UCSD-AML1 (cell line): ENCODE measurements around the gene G6PD.
"Not testable (repeated sequence)": the region's sequence is repeated elsewhere in the genome, so short reads cannot be mapped to it uniquely, and the experiment has no call there.

ENCODE experiments used
- DNase-seq: peaks from one replicate; lab custom pipeline; 2025; ENCODE audit not compliant: unreplicated experiment; lab: John Stamatoyannopoulos, UW

The G6PD gene

DNA sequence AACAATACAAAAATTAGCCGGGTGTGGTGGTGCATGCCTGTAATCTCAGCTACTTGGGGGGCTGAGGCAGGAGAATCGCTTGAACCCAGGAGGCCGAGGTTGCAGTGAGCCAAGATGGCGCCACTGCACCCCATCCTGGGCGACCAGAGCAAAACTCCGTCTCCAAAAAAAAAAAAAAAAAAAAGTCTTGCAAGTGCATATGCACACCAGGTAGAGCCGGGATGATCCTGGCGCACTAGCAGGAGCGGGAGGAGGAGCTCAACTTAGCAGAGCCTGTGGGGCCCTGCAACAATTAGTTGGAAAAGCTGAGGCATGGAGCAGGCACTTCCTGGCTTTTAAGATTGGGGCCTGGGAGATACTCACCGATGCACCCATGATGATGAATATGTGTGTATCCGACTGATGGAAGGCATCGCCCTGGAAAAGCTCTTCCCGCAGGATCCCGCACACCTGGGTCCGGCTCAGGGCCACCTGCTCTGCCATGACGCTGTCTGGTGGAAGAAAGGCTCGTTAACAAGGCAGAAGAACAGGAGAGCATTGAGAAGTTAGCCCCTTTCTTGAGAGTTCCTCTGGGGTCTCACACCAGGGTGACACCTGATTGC, 872 bp downstream of the G6PD start:
- no peak for DNase-seq

DNA sequence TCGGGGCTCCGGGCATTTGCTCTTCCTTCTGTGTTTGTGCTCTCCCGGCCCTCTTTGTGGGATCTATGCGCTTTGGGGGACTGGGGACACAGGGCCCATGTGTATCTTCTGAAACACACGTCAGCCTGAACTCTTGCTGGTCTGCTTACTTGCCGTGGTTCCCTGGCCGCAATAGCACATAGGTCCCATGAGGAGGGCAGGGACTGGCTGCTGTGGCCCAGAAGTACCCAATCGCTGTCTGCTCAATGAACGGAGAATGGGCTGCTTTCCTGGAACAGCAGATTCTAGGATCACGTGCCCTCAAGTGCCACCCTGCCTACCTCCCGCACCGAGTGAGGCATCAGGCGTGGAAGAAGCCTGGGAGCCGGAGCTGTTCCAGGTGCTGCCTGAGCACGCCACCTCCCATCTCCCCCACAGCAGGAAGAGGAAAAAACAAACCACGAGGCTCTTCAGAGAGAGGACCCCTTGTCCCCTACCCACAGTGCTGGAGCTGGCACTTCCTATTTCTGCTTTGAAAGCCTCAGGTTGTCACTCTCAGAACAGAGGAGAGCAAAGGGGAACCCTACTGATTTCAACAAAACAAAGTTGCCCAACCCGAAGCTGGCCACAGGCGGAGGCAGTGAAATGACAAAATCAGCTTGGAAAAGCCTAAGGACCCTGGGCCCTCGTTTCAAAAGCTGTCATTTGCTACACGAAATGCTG, 3.8 kb downstream of the G6PD start:
- peak; percentile 66 for DNase-seq

DNA sequence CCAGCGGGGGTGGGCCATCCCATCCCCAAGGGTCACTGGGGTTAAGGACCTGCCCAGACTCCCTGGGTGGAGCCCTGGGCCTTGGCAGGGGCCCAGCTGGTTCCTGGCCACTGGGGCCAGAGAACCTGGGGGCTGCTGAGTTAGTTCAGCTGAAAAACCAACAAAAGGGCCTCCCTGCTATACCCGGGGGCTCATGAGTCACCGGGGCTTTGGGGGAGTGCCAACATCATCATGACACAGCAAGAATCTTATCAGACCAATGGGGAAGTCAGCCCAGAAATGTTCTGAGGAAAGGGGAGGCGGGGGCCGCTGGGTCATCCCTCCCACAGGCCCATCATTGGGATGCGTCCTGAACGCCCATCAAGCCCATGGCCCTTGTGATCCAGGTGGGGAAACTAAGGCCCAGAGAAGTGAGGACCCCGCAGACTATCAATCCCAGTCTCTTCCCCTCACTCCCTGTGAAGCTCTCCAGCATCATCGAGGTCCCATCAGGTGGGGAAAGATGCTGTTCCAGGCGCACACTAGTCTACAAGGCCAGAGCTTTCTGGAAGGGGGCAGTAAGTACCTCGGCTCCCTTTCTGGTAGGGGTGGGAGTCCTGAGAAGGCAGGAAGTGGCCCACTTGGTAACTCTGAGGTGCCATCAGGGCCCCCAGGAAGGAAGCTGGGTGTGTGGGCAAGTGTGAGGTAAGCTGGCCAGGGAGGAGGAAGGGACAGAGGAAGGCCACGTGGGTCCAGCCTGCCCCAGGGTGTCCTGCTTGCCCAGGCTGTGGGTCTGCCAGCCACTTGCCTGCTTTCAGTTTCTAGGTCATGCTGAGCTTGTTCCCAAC, 4.5 kb downstream of the G6PD start:
- peak; percentile 72 for DNase-seq

DNA sequence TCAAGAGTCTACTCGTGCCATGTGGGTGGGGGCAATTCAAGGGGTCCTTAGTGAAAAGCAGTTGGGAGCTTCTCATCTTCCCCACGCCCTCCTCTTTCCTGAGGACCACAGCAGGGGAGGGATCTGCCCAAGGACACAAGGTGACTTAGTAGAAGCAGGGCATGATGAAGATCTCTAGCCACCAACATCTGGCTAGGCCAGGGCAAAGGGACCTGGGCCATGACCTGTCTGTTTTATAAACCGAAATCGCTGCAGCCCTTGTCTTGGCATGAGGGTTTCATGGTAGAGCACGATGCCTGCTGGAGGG, 5.1 kb downstream of the G6PD start:
- DNase-seq, result no peak

DNA sequence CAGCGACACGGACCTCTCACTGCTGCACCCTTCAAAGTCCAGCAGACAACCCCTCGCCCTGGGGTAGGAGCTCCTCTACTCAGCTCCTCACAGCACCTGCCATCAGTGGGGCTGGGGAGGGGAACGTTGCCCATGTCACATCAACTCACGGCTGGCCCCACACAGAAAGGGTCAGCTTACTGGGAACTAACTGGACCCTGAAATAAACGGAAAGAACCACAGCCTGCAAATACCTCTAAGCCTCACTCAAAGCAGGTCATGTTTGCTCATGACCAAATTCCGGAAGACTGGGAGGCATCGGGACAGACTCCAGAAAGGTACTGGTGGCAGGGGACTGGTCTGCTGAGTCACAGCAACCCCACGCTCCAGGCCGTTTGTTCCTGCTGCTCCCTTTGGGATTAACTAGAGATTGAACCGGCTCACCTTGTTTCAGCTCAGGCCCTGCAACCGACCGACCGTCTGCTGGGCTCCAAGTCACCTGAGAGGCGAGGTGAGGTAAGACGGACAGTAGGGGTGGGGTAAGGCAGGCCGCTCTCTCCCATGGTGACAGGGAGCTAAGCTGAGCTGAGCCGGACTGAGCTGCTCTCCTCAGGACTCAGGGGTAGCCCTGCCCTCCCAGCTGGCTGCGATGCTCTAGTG, 5.6 kb downstream of the G6PD start:
- no peak for DNase-seq

DNA sequence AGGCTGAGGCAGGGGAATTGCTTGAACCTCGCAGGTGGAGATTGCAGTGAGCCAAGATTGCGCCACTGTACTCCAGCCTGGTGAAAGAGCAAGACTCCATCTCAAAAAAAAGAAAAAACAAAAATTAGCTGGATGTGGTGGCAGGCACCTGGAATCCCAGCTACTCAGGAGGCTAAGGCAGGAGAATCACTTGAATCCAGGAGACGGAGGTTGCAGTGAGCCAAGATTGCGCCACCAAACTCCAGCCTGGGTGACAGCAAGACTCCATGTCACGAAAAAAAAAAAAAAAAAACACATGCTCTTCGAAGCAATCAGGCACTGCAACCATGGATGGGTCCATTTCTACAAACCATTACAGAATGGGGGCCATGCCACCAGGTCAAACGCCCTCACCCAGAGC, 6.3 kb downstream of the G6PD start:
- DNase-seq, result not testable (repeated sequence)

DNA sequence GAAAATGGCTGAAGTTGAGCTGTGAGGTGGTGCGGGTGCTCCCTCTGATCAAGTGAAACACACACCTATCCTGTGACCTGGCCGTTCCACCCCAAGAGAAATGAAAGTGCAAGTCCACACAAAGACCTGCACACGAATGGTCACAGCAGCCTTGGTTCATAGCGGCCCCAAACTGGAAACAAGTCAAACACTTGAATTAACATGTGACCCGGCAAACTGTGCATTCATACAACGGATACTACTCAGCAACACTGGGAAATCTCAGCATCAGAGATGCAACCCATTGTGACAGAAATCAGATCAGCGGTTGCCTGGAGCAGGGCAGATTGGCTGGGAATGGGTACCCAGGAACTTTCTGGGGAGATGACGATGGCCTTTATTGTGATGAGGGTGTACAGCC, 7.6 kb downstream of the G6PD start:
- DNase-seq, result no peak

DNA sequence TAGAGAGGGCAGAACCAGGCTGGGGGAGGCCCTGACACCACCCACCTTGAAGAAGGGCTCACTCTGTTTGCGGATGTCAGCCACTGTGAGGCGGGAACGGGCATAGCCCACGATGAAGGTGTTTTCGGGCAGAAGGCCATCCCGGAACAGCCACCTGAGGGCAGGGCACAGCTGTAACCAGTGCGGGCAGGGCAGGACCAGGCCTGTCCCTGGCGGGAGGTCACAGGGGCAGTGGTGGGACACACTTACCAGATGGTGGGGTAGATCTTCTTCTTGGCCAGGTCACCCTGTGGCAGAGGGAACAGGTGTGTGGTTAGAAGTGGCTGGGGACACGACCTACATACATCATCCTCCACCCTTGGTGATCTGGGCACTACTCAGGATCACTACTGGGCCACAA, 10.8 kb downstream of the G6PD start:
- DNase-seq, result no peak

DNA sequence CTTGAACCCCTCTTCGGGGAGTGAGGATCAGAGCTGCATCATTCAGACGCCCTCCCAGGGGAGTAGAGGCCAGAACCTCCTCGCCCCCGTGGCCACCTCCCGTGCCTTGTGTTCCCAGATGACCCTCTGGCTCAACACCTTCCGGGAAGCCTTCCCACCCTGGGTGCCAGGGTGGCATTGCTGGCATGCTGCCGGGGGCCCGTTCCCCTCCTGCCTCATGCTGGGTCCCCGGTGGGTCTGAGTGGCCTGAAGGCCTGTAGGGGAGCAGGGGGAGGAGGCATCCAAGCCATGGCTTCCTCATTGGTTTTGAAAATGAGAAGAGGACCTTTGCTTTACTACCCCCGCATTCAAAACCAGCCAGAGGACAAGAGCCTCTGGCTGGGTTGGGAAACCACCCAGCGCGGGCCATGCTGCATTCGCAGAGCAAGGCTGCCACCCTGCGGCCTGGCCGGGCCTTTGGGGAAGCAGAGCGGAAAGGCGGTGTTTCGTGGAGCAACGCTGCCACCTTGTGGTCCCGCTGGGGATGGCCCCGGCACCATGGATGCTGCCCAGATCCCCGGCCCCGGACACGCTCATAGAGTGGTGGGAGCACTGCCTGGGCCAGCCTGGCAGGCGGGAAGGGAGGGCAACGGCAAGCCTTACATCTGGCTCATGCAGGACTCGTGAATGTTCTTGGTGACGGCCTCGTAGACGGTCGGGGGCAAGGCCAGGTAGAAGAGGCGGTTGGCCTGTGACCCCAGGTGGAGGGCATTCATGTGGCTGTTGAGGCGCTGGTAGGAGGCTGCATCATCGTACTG, 11.9 kb downstream of the G6PD start:
- DNase-seq, result peak; percentile 89

DNA sequence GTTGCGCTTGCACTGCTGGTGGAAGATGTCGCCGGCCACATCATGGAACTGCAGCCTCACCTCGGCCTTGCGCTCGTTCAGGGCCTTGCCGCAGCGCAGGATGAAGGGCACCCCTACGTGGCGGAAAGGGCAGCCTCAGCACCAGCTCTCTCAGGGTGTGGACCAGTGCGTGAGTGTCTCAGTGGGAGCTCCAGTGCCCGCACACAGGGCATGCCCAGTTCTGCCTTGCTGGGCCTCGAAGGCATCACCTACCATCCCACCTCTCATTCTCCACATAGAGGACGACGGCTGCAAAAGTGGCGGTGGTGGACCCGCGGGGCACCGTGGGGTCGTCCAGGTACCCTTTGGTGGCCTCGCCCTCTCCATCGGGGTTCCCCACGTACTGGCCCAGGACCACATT, 14.0 kb downstream of the G6PD start:
- no peak for DNase-seq

DNA sequence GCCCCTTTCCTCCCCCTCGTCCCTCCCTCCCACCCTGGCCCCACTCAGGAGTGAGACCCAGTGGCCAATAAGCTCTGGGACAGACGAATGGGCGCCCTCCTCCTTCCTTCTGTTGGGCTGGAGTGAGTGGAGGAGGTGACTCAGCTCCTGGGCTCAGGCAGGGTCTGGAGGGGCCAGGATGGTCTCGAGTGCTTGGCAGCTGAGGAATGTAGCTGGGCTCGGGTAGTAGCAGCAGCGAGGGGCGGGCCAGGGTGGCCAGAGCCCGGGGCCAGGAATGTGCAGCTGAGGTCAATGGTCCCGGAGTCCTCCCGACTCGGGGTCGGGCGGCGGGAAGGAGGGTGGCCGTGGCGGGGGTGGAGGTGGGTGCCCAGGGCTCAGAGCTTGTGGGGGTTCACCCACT, 15.0 kb downstream of the G6PD start:
- no peak for DNase-seq

DNA sequence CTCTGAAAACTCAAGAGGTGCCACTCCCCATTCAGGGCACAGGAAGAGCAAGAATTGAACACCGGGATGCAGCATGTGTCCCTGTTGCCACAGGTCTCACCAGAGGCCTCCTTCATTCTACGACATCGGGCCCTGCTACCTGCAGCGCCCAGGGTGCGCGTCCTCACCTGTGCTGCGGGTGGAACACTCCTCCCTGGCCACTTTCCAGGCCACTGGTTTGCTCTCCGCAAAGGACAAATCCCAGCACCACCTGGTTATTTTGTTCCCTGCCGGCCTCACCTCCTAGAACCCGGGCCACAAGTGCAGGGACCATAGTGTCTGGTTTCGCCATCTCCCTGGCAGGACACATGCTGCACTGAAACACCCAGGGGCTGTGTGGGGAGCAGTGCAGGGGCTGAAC, 16.4 kb downstream of the G6PD start:
- DNase-seq, result no peak

DNA sequence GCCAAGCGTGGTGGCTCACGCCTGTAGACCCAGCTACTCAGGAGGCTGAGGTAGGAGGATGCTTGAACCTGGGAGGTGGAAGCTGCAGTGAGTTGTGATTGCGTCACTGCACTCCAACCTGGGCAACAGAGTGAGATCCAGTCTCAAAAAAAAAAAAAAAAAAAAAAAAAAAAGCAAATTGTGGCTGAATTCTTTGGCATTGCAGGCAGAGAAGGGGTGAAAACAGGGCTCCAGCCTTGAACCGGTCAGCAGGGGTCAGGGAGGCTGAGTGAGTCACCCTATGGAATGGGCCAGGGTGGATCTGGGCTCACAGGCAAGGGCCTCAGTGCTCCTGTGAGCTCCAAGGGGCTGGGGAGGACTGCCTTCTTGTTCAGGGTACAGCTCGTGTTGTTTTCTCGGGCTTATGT, 17.4 kb downstream of the G6PD start:
- DNase-seq, result no peak

DNA sequence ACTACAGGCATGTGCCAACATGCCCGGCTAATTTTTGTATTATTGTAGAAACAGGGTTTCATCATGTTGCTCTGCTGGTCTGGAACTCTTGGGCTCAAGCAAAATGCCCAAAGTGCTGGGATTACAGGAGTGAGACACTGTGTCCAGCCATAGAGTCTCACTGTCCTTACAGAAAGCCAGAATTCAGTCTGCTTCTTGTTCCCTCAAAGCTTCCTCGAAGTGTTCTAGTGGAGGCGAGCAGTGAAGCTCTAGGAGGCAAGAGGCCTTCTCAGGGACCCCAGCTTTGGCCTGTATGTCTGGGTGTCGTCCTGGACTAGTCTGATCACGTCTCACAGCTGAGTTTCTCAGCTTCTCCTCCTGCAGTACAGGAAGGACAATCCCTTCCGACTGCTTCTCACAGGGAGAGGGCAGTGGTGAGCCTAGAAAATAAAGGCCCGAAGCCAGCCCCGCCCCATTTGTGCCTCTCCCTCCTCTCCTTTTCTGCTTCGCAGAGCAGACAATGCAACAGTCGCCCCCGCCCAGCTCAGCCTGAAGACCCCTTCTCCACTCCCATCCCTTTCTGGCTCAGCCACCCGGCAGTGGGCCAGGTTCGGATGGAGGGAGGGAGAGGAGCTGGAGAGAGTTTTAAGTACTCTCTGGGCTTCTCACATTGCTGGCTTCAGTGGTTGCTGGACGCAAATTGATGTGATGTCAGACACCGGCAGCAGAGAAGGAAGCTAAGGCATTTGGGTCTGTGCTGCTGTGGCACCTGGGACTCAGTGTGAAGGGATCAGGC, 19.6 kb downstream of the G6PD start:
- peak; percentile 68 for DNase-seq

DNA sequence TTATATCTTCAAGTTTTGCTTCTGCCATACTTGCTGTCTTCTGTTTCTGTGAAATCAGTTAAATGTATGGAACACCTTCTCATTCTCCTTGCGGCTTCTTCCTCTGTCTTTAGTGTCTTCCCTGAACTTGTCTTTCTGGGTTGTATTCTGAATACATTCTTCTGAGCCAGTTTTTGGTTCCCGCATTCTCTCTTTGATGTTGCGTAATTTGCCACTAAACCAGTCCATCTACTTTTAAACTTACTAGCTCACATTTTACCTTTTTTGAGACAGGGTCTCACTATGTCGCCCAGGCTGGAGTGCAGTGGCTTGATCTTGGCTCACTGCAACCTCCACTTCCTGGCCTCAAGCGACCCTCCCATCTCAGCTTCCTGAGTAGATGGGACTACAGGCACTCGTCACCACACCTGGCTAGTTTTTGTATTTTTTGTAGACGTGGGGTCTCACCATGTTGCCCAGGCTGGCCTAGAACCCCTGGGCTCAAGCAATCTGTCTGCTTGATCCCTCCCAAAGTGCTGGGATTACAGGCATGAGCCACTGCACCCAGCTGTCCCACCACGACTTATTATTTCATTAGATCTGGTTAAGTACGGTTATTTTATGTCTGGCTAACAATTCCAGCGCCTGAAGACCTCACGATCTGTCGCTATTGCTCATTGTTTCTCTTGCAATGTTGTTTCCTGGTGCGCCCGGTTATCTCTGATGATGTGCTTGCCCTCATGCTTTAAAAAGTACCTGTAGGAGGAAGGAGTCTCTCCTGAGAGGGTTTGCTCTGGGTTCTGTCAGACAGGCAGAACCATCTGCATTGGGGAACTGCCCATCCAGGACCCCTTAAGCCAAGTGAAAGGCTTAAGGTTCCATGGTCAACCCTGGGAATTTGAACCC, 20.8 kb downstream of the G6PD start:
- no peak for DNase-seq

DNA sequence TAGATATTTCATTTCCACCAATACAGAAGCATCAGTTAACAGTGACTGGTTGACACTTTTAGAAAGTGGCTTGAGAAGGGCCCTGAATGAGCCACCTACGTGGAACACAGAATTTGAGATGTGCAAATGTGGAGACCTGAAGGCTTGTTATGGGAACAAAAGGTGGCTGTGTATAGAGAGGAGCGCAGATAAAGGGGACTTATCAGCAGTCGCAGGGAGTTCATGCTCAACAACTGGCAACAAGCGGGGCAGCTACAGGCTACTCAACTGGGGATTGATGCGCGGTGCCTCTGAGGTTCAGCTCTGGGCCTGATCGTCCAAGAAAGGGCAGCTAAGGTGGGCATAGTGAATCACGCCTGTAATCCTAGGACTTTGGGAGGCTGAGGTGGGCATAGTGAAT, 27.3 kb downstream of the G6PD start:
- DNase-seq, result no peak

DNA sequence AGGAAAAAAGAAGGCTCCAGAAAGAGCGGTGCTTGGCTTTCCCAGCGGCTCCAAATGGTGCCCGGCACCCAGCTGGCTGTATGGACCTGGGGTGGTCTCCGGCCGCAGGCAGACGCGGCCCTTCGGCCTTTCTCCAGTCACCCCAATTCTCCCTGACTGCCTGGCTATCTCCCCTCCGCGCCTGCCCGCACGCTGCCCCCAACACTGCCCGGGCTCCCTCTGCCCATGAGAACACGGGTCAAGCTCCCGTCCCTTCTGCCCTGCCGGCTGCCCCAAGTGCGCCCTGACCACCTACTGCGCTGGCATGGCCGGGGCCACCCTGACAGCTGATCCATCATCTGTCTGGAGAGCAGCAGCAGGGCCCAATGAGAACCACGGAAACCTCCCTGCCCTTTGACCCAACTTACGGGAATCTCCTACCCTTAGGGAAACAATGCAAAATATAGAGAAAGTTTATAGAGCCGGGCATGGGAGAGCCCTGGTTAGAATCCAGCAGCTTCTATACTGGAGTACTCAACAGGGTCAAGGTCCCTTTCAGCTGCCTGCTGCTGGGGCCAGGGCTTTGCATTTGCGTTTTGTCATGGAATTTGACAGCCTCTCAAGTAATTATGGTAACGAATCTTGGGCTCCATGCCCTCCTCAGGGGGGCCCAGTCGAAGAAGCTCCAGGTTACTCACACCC, 29.4 kb downstream of the G6PD start:
- DNase-seq, result no peak

DNA sequence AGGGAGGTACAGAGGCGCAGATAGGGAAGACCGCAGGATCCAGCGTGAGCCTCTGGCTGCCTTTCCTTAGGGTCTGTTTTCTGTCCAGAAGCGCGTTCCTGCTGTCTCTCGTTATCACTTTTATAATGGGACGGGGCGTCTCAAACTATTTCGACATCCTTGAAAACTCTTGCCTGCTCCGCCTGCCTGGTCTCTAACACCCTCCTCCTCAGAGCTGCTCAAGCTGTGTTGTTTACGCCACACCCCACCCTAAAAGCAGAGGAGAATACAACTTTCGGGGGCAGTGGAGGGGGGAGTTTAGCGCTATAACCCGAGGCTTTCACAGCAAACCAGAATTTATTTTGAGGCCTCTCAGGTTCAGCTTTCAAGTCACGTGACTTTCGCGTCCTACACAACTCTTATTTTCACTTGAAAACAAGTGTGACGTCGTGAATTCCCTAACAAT, 30.0 kb downstream of the G6PD start:
- no peak for DNase-seq
